Activated B cell treated with CpG ODN at 0.5 μM for 24 hours (primary cell): Measurements from ENCODE around the gene FAF1. TPM values are rescaled to one million over a fixed set of nuclear protein-coding genes. Genes with fewer than 3 reads are reported as not detected.

Source experiments
- ATAC-seq: fragments of 200-7000 bp; cut with Tn5 transposase; one replicate; pipeline ENCODE4 v1.10.0; 2021; ENCODE audit warnings: low read depth, mild to moderate bottlenecking, moderate library complexity
- CTCF ChIA-PET: fragments of 350-600 bp; sonication (Branson Sonifier 250); formaldehyde crosslinking; loops from one replicate; lab custom pipeline; 2021; ENCODE audit warnings: antibody characterized with exemption; lab: Charles Lee
- POLR2A ChIA-PET: fragments of 350-600 bp; sonication (Branson Sonifier 250); formaldehyde crosslinking; loops from one replicate; lab custom pipeline; 2021; ENCODE audit warnings: antibody characterized with exemption; lab: Charles Lee
- DNase-seq: peaks from one replicate; pipeline ENCODE4 v3.0.0; 2022
- H3K27ac Mint-ChIP-seq: one replicate; pipeline ENCODE4 v1.8.0; 2020; ENCODE audit warnings: mixed read lengths
- H3K27me3 Mint-ChIP-seq: one replicate; pipeline ENCODE4 v1.8.0; 2021; ENCODE audit warnings: mixed read lengths
- H3K36me3 Mint-ChIP-seq: one replicate; pipeline ENCODE4 v1.8.0; 2021; ENCODE audit warnings: low read depth, mixed read lengths
- H3K4me1 Mint-ChIP-seq: one replicate; pipeline ENCODE4 v1.8.0; 2021; ENCODE audit warnings: mixed read lengths
- H3K4me3 Mint-ChIP-seq: one replicate; pipeline ENCODE4 v1.8.0; 2020; ENCODE audit warnings: mild to moderate bottlenecking, mixed read lengths
- H3K9me3 Mint-ChIP-seq: one replicate; pipeline ENCODE4 v1.8.0; 2020; ENCODE audit warnings: mixed read lengths
- intact Hi-C: fragments of 100-400 bp; cut with micrococcal nuclease; formaldehyde crosslinking; loops from one replicate; pipeline ENCODE4 v1.15.1; 2024
- total RNA-seq: library from RNA; stranded (reverse); gene quantifications from 2 replicates; pipeline ENCODE4 v1.2.3, GENCODE V29; 2022
- TF ChIP-seq, protein P1 (sequence below): fragments of 200-600 bp; IDR thresholded peaks from one replicate; pipeline ENCODE4 v1.8.0; 2022; ENCODE audit warnings: antibody characterized with exemption, mild to moderate bottlenecking

The FAF1 gene
- total RNA-seq, 1 donor from 2014 or later: 61.7 TPM

DNA sequence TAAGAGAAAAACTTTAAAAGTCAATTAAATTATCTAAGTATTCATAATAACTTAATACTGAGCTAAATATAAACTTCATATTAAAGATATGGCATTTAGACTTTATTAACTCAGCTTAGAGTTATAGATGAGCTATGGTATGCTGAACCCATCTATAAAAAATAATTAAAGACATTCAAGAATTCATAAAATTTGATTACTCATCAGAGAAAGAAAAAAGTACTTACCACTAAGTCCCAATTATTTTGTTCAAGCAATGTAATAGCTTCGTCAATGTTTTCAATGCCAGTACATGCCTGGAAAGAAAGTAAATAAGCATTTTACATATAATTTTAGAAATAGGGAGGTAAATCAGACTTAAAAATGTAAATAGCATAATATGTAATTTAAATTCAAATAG, 102.4 kb downstream of the FAF1 start:
- Mint-ChIP-seq H3K4me3 (no peak overlapping the region), H3K27me3 (no peaks in the 10 kb centered on the region), H3K36me3 (peaks cover 31% of the 10 kb centered on the region), H3K27ac (no peak overlapping the region), H3K9me3 (peaks cover 25% of the 10 kb centered on the region), H3K4me1 (peaks cover 12% of the 10 kb centered on the region)
- CTCF ChIA-PET: interaction anchor here (1.1 kb wide), 1 partner anchor 15 kb away, joined by 4 read pairs; no protein-coding TSS in a partner anchor
- intact Hi-C loops: no loop called here
- ATAC-seq (no peak), DNase-seq (no peak)
- POLR2A ChIA-PET: no interaction called here
- TF ChIP-seq, protein P1, sequence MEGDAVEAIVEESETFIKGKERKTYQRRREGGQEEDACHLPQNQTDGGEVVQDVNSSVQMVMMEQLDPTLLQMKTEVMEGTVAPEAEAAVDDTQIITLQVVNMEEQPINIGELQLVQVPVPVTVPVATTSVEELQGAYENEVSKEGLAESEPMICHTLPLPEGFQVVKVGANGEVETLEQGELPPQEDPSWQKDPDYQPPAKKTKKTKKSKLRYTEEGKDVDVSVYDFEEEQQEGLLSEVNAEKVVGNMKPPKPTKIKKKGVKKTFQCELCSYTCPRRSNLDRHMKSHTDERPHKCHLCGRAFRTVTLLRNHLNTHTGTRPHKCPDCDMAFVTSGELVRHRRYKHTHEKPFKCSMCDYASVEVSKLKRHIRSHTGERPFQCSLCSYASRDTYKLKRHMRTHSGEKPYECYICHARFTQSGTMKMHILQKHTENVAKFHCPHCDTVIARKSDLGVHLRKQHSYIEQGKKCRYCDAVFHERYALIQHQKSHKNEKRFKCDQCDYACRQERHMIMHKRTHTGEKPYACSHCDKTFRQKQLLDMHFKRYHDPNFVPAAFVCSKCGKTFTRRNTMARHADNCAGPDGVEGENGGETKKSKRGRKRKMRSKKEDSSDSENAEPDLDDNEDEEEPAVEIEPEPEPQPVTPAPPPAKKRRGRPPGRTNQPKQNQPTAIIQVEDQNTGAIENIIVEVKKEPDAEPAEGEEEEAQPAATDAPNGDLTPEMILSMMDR: no peak

DNA sequence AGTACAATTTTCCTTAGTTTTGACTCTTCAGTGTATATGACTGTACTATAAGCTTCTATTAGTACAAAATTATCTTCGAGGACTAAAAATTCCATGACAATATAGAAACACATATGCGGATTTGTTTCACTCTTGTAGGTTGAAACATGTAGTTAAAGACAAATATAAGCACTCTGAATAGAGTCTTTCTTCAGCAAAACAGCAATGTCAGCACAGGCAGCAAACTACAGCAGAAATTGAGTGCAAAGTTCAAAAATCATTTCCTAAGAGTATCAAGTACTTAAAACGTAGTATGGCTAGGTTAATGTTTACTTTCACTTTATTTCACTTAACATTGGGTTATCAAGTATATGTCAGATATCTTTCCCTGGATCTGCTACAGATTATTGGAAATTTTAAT, 106.7 kb downstream of the FAF1 start:
- intact Hi-C loops: no loop called here
- H3K9me3 Mint-ChIP-seq: peaks cover 4% of the 10 kb centered on the region
- no peak overlapping the region for H3K4me3 Mint-ChIP-seq
- H3K36me3 Mint-ChIP-seq: peaks cover 19% of the 10 kb centered on the region
- CTCF ChIA-PET: no interaction called here
- ATAC-seq (no peak), DNase-seq (no peak)
- POLR2A ChIA-PET: no interaction called here
- TF ChIP-seq, protein P1: no peak
- peaks cover 2% of the 10 kb centered on the region for H3K4me1 Mint-ChIP-seq
- no peaks in the 10 kb centered on the region for H3K27me3 Mint-ChIP-seq
- no peak overlapping the region for H3K27ac Mint-ChIP-seq

DNA sequence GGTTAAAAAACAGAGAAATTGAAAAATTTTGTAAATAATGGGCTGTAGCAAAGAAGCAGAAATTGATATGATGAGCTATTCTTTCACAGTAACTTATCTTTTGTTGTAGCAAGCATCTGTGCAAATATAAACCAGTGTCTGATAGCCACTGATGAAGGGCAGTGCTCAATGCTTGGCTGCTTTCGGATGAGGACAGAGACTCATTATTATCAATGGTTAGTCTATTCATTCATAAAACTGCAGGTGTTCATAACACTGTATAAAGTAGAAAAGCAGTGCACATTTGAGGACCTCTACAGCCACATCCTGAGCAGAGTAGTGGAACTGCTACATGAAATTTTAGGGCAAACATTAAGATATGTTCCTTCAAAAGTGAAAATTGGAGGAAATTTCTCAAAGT, 107.2 kb downstream of the FAF1 start:
- H3K27me3 Mint-ChIP-seq: no peaks in the 10 kb centered on the region
- intact Hi-C loops: no loop called here
- ATAC-seq (no peak), DNase-seq (no peak)
- peaks cover 22% of the 10 kb centered on the region for H3K36me3 Mint-ChIP-seq
- TF ChIP-seq, protein P1: no peak
- no peak overlapping the region for H3K27ac Mint-ChIP-seq
- peaks cover 6% of the 10 kb centered on the region for H3K9me3 Mint-ChIP-seq
- no peak overlapping the region for H3K4me3 Mint-ChIP-seq
- CTCF ChIA-PET: no interaction called here
- peaks cover 2% of the 10 kb centered on the region for H3K4me1 Mint-ChIP-seq
- POLR2A ChIA-PET: no interaction called here

DNA sequence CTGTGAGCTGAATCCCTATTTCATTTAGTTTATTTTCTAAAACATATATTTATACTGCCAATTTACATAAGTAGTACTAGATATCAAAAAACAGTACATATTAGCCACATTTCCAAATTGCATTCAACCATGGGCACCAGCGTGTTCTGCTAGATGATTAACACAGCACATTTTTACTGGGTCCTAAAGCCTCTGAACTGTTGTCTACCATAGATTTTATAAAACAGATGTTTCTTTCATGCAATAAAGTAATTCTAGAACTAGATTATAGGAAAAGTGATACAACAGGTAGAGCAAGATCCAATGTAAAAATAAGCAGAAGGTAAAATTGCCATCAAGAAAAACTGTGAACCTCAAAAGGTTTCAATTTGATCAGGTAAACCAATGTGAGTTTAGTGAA, 108.6 kb downstream of the FAF1 start:
- intact Hi-C loops: no loop called here
- POLR2A ChIA-PET: no interaction called here
- peaks cover 28% of the 10 kb centered on the region for H3K36me3 Mint-ChIP-seq
- no peak overlapping the region for H3K4me3 Mint-ChIP-seq
- peaks cover 2% of the 10 kb centered on the region for H3K4me1 Mint-ChIP-seq
- TF ChIP-seq, protein P1: no peak
- no peak for DNase-seq
- H3K27me3 Mint-ChIP-seq: no peaks in the 10 kb centered on the region
- H3K9me3 Mint-ChIP-seq: peaks cover 12% of the 10 kb centered on the region
- ATAC-seq: no peak
- CTCF ChIA-PET: no interaction called here
- no peak overlapping the region for H3K27ac Mint-ChIP-seq

DNA sequence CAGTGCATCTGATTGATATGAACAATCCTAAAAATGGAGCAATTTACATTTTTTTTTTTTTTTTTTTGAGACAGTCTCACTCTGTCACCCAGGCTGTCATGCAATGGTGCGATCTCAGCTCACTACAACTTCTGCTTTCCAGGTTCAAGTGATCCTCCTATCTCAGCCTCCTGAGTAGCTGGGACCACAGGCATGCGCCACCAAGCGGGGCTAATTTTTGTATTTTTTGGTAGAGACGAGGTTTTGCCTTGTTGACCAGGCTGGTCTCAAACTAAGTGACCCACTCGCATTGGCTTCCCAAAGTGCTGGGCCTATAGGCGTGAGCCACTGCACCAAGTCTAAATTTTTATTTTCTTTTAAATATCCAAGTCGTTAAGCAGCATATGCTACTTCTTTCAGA, 109.0 kb downstream of the FAF1 start:
- Mint-ChIP-seq H3K36me3 (peaks cover 25% of the 10 kb centered on the region), H3K27ac (no peak overlapping the region), H3K4me1 (peaks cover 2% of the 10 kb centered on the region), H3K27me3 (no peaks in the 10 kb centered on the region), H3K9me3 (peaks cover 12% of the 10 kb centered on the region), H3K4me3 (no peak overlapping the region)
- POLR2A ChIA-PET: interaction anchor here (0.5 kb wide), 1 partner anchor 20 kb away, joined by 6 read pairs; no protein-coding TSS in a partner anchor
- TF ChIP-seq, protein P1: no peak
- CTCF ChIA-PET: no interaction called here
- ATAC-seq: no peak
- intact Hi-C loops: no loop called here
- no peak for DNase-seq
